BE2C (cell line): ENCODE results near the gene LNX1.

Experiments used
- DNase-seq: peaks from one replicate; pipeline ENCODE4 v3.0.0-alpha.2; 2020
- H3K27me3 ChIP-seq: fragments of 250-450 bp; sonication (Bioruptor Pico); 2 replicates; pipeline ENCODE4 v1.5.1; 2020; ENCODE audit warnings: mild to moderate bottlenecking
- H3K36me3 ChIP-seq: fragments of 250-450 bp; sonication (Bioruptor Pico); 2 replicates; pipeline ENCODE4 v1.5.1; 2020; ENCODE audit warnings: mild to moderate bottlenecking
- H3K4me1 ChIP-seq: fragments of 250-450 bp; sonication (Bioruptor Pico); 2 replicates; pipeline ENCODE4 v1.5.1; 2020
- H3K4me3 ChIP-seq: 2 replicates; pipeline ENCODE4 v1.5.1; 2011; ENCODE audit warnings: low read depth, low read length
- H3K9me3 ChIP-seq: fragments of 250-450 bp; sonication (Bioruptor Pico); 2 replicates; pipeline ENCODE4 v1.5.1; 2020
- TF ChIP-seq, protein P1 (sequence below): IDR thresholded peaks from 2 replicates; pipeline ENCODE4 v1.5.1; 2012; ENCODE audit warnings: mild to moderate bottlenecking, low read depth, low read length

LNX1 gene

GRCh38 chr4:53514509-53514908 lies 76.8 kb downstream of the LNX1 start:
- no peak for DNase-seq
- H3K36me3 ChIP-seq = no peaks in the 10 kb centered on the region
- H3K4me1 ChIP-seq = no peaks in the 10 kb centered on the region
- no peaks in the 10 kb centered on the region for H3K27me3 ChIP-seq
- TF ChIP-seq, protein P1, sequence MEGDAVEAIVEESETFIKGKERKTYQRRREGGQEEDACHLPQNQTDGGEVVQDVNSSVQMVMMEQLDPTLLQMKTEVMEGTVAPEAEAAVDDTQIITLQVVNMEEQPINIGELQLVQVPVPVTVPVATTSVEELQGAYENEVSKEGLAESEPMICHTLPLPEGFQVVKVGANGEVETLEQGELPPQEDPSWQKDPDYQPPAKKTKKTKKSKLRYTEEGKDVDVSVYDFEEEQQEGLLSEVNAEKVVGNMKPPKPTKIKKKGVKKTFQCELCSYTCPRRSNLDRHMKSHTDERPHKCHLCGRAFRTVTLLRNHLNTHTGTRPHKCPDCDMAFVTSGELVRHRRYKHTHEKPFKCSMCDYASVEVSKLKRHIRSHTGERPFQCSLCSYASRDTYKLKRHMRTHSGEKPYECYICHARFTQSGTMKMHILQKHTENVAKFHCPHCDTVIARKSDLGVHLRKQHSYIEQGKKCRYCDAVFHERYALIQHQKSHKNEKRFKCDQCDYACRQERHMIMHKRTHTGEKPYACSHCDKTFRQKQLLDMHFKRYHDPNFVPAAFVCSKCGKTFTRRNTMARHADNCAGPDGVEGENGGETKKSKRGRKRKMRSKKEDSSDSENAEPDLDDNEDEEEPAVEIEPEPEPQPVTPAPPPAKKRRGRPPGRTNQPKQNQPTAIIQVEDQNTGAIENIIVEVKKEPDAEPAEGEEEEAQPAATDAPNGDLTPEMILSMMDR = no peak
- H3K9me3 ChIP-seq = no peaks in the 10 kb centered on the region
- H3K4me3 ChIP-seq = no peak overlapping the region

DNA sequence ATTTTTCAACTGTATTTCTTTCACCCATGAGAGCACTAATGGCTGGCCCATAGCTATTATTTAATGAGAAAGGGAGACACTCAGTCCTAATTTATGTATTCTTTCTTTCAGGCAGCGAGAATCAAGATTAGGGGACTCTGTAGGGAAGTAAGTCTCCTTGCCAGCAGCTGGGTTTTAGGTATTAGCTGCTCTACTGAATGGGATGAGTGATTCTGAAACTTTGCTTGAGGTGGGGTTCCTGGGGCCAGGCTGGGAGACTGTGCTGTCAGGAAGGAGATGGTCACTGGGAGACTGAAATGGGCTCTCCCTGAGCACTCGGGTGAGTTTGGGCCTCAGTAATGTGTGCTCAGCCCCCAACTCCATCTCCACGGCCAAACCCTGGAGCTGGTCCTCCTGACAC lies 78.7 kb downstream of the LNX1 start:
- Histone ChIP-seq H3K4me3 (no peak overlapping the region), H3K36me3 (no peaks in the 10 kb centered on the region), H3K4me1 (no peaks in the 10 kb centered on the region), H3K27me3 (no peaks in the 10 kb centered on the region), H3K9me3 (no peaks in the 10 kb centered on the region)
- no peak for DNase-seq
- TF ChIP-seq, protein P1 = no peak

DNA sequence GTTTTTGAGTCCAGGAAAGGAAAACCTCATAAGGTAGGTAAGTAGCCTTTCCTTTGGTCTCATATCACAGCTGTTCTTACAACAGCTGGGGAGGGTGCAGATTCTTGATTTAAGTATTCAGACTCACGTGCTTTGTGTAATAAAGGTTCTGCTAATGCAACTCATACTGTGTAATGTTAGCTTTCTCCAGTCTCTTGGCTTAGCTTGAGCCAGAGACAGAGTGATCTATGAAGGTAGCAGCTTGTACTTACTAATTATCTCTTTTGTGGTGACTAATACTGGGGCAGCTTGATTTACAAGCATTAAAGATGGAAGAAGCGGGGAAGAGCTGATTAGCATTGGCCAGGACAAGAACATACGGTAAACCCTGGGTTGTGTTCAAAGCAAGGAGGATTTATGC lies 80.3 kb downstream of the LNX1 start:
- H3K9me3 ChIP-seq = no peaks in the 10 kb centered on the region

DNA sequence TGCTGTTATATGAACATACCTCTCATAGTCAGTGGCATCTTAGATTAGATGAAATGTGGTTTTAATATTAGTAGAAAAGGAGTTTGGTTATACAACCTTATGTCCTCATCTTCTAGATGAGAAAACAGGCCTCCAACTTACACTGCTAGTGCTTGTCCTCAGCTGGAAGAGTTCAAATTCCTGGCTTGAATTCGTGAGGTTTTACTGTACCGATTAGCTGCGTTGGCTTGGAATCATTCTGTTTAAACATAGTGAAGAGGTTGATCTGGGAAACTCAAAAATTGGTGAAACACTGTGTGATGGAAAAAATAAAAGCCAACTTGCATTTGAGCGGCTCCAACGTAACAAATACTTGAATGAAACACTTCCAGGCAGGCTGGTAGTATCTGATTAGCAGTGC lies 81.0 kb downstream of the LNX1 start:
- no peak for DNase-seq
- TF ChIP-seq, protein P1 = no peak
- no peaks in the 10 kb centered on the region for H3K9me3 ChIP-seq
- H3K4me3 ChIP-seq = no peak overlapping the region
- H3K27me3 ChIP-seq = no peaks in the 10 kb centered on the region
- H3K4me1 ChIP-seq = no peaks in the 10 kb centered on the region
- H3K36me3 ChIP-seq = no peaks in the 10 kb centered on the region

More for the DNA sequence above, 80.3 kb downstream of the LNX1 start:
- Histone ChIP-seq H3K4me3 (no peak overlapping the region), H3K36me3 (no peaks in the 10 kb centered on the region), H3K27me3 (no peaks in the 10 kb centered on the region), H3K4me1 (no peaks in the 10 kb centered on the region)
- DNase-seq = no peak
- TF ChIP-seq, protein P1 = no peak

- TF ChIP-seq, protein P1 = no peak
Observed at GRCh38 chr4:53508446-53508845, 82.8 kb downstream of the LNX1 start.

GRCh38 chr4:53507671-53508286 lies 83.5 kb downstream of the LNX1 start:
- DNase-seq = no peak
- TF ChIP-seq, protein P1 = no peak
- H3K27me3 ChIP-seq = no peaks in the 10 kb centered on the region
- H3K36me3 ChIP-seq = no peaks in the 10 kb centered on the region
- H3K9me3 ChIP-seq = no peaks in the 10 kb centered on the region
- H3K4me3 ChIP-seq = no peak overlapping the region
- H3K4me1 ChIP-seq = no peaks in the 10 kb centered on the region

More at GRCh38 chr4:53508446-53508845, 82.8 kb downstream of the LNX1 start:
- no peak overlapping the region for H3K4me3 ChIP-seq
- no peaks in the 10 kb centered on the region for H3K36me3 ChIP-seq
- DNase-seq = no peak
- H3K9me3 ChIP-seq = no peaks in the 10 kb centered on the region
- no peaks in the 10 kb centered on the region for H3K4me1 ChIP-seq
- H3K27me3 ChIP-seq = no peaks in the 10 kb centered on the region
